Natural killer cell (primary cell): ENCODE data around the gene ZC2HC1C. TPM values are rescaled to one million over a fixed set of nuclear protein-coding genes. Genes with fewer than 3 reads are reported as not detected.
A peak's percentile ranks its signal among the peaks of the same experiment; 100 is the strongest.

ENCODE experiments used
- ATAC-seq, 3 donors: fragments of 150-1000 bp in 2 of 3; fragments of 200-7000 bp in 1 of 3; cut with Tn5 transposase; 1 replicate in 1 of 3; 2 replicates in 2 of 3; pipeline ENCODE4 v1.10.0; 2021; ENCODE audit warnings: mild to moderate bottlenecking in 2 of 3, moderate library complexity in 2 of 3
- DNase-seq, 2 donors: peaks; one replicate each; pipeline versions ENCODE4 v3.0.0 to v3.0.0-alpha.2; 2013 to 2021; ENCODE audit warnings: mixed read lengths in 1 of 2
- H3K27ac ChIP-seq: one replicate; pipeline ENCODE4 v1.5.1; 2013; ENCODE audit warnings: mild to moderate bottlenecking, low read length
- H3K27me3 ChIP-seq: one replicate; pipeline ENCODE4 v1.6.1; 2013; ENCODE audit warnings: low read length; ENCODE audit not compliant: control insufficient read depth, insufficient read depth
- H3K36me3 ChIP-seq: one replicate; pipeline ENCODE4 v1.6.1; 2013; ENCODE audit warnings: low read length; ENCODE audit not compliant: control insufficient read depth, insufficient read depth
- H3K4me1 ChIP-seq: one replicate; pipeline ENCODE4 v1.6.1; 2013; ENCODE audit warnings: low read length; ENCODE audit not compliant: control insufficient read depth, insufficient read depth
- H3K4me3 ChIP-seq: one replicate; pipeline ENCODE4 v1.5.1; 2013; ENCODE audit warnings: low read length
- H3K9me3 ChIP-seq: one replicate; pipeline ENCODE4 v1.6.1; 2013; ENCODE audit warnings: low read length; ENCODE audit not compliant: control insufficient read depth, insufficient read depth
- H3K27ac Mint-ChIP-seq, 2 donors: one replicate each; pipeline ENCODE4 v1.8.0; 2022; ENCODE audit warnings: mild to moderate bottlenecking in 2 of 2, mixed read lengths in 2 of 2, moderate library complexity in 1 of 2
- H3K27me3 Mint-ChIP-seq, 2 donors: one replicate each; pipeline ENCODE4 v1.8.0; 2022; ENCODE audit warnings: low read depth in 2 of 2, mixed read lengths in 2 of 2
- H3K36me3 Mint-ChIP-seq: one replicate; pipeline ENCODE4 v1.8.0; 2022; ENCODE audit warnings: mixed read lengths
- H3K4me1 Mint-ChIP-seq, 2 donors: one replicate each; pipeline ENCODE4 v1.8.0; 2022; ENCODE audit warnings: mixed read lengths in 2 of 2
- H3K4me3 Mint-ChIP-seq: one replicate; pipeline ENCODE4 v1.8.0; 2022; ENCODE audit warnings: mild to moderate bottlenecking, moderate library complexity, mixed read lengths
- H3K9me3 Mint-ChIP-seq, 2 donors: one replicate each; pipeline ENCODE4 v1.8.0; 2022; ENCODE audit warnings: mixed read lengths in 2 of 2
- CTCF ChIP-seq: fragments of 200-600 bp; IDR thresholded peaks from one replicate; pipeline ENCODE4 v1.8.0; 2022; ENCODE audit warnings: antibody characterized with exemption
- WGBS: methylation state at CpG from one replicate; pipeline ENCODE4 v1.1.7; 2013; ENCODE audit warnings: missing lambda C conversion rate; ENCODE audit not compliant: insufficient coverage; 5-methylcytosine and 5-hydroxymethylcytosine counted together
- intact Hi-C: fragments of 100-400 bp; cut with micrococcal nuclease; formaldehyde crosslinking; loops from one replicate; pipeline ENCODE4 v1.14.2; 2022
- total RNA-seq, 4 donors: library from RNA; stranded (reverse); fragments of 120-200 nt in 1 of 4; gene quantifications; one replicate each; pipeline versions ENCODE4 v1.2.3 to v1.2.4, GENCODE V29; 2013 to 2022

The ZC2HC1C gene
- total RNA-seq, 3 donors from 2014 or later (not counting 1 experiment from before 2014, with no cell fraction given) = 0.55 TPM; not detected in 2

GRCh38 chr14:75128596-75128990, 59.2 kb downstream of the ZC2HC1C start:
- TF ChIP-seq CTCF = no peak
- DNase-seq (no peak), ATAC-seq (no peak)
- peaks cover 52 to 54% of the 10 kb centered on the region in 2 donors for H3K4me1 Mint-ChIP-seq
- H3K27me3 Mint-ChIP-seq = no peaks in the 10 kb centered on the region
- peaks cover 13% of the 10 kb centered on the region for H3K36me3 Mint-ChIP-seq
- peaks cover 12% of the 10 kb centered on the region for H3K4me1 ChIP-seq
- peaks cover 23% of the 10 kb centered on the region for H3K36me3 ChIP-seq
- H3K4me3 ChIP-seq = no peak overlapping the region
- H3K9me3 ChIP-seq = no peaks in the 10 kb centered on the region
- H3K27ac Mint-ChIP-seq = peak overlapping the region in 1 of 2 donors; percentile 98
- 97% methylated on average over 4 of the region's 5 CpGs for WGBS
- intact Hi-C loops = no loop called here
- H3K4me3 Mint-ChIP-seq = no peak overlapping the region
- no peaks in the 10 kb centered on the region for H3K9me3 Mint-ChIP-seq
- no peaks in the 10 kb centered on the region for H3K27me3 ChIP-seq
- no peak overlapping the region for H3K27ac ChIP-seq

Other genes with a start within 250 kb of the ZC2HC1C start
- 1 to 10 TPM; 5.1 to 7.1 (median 5.7) TPM for gene PROX2, start 193.5 kb upstream of the ZC2HC1C start, total RNA-seq
- 100 to 1,000 TPM; 161 to 180 (median 163) TPM for gene DLST, start 187.7 kb upstream of the ZC2HC1C start, total RNA-seq
- gene RPS6KL1, start 146.4 kb upstream of the ZC2HC1C start, total RNA-seq = 1 to 10 TPM; 1.9 to 7.9 (median 2.9) TPM
- gene PGF, start 114.0 kb upstream of the ZC2HC1C start, total RNA-seq = under 1 TPM in 2 of 3 donors, not detected in 1; 0.33 to 0.34 TPM
- gene EIF2B2, start 66.7 kb upstream of the ZC2HC1C start, total RNA-seq = 10 to 100 TPM; 22.2 to 45.1 (median 31.2) TPM
- gene MLH3, start 18.2 kb upstream of the ZC2HC1C start, total RNA-seq = 10 to 100 TPM; 15.5 to 20.7 (median 19.1) TPM
- 10 to 100 TPM; 13.3 to 17.4 (median 14.9) TPM for gene ACYP1, start 5.6 kb upstream of the ZC2HC1C start, total RNA-seq
- gene NEK9, start 57.4 kb downstream of the ZC2HC1C start, total RNA-seq = 10 to 100 TPM; 64.4 to 78.7 (median 74.4) TPM
- 100 to 1,000 TPM; 216 to 244 (median 231) TPM for gene TMED10, start 107.0 kb downstream of the ZC2HC1C start, total RNA-seq
- 1,000 to 10,000 TPM; 2,527 to 3,257 (median 3,104) TPM for gene FOS, start 209.2 kb downstream of the ZC2HC1C start, total RNA-seq